K562 (cell line): ENCODE results near the gene HK1. TPM values are rescaled to one million over a fixed set of nuclear protein-coding genes. Genes with fewer than 3 reads are reported as not detected.

Source experiments
- ARID1B ChIP-seq: fragments of 450-650 bp; IDR thresholded peaks from 2 replicates; pipeline ENCODE4 v1.6.1; 2016; ENCODE audit warnings: antibody characterized with exemption, mild to moderate bottlenecking, inconsistent platforms
- CAMTA2 ChIP-seq: fragments of 250-450 bp; sonication (Bioruptor Pico); conservative IDR thresholded peaks from 2 replicates; pipeline ENCODE4 v1.5.1; 2022
- DMBX1 ChIP-seq: fragments of 250-450 bp; sonication (Bioruptor Pico); IDR thresholded peaks from 2 replicates; pipeline ENCODE4 v1.8.0; 2022; ENCODE audit warnings: inconsistent platforms, mild to moderate bottlenecking, moderate library complexity, borderline replicate concordance
- GABPB1 ChIP-seq: sonication (generic); formaldehyde crosslinking; IDR thresholded peaks from 2 replicates; pipeline ENCODE4 v1.8.0; 2022; ENCODE audit warnings: mild to moderate bottlenecking, missing genetic modification reagents
- NEUROD1 ChIP-seq: fragments of 150-350 bp; IDR thresholded peaks from 2 replicates; pipeline ENCODE4 v1.6.1; 2014; ENCODE audit warnings: borderline replicate concordance, low read length, low read depth; ENCODE audit not compliant: partially characterized antibody
- PURB ChIP-seq: sonication (generic); formaldehyde crosslinking; IDR thresholded peaks from 2 replicates; pipeline ENCODE4 v1.9.0; 2021; ENCODE audit warnings: low read depth, mild to moderate bottlenecking, missing genetic modification reagents
- TAF7 ChIP-seq: fragments of 450-650 bp; IDR thresholded peaks from 2 replicates; pipeline ENCODE4 v1.6.1; 2016; ENCODE audit warnings: missing genetic modification characterization, missing compliant biosample characterization
- ZZZ3 ChIP-seq: fragments of 450-650 bp; IDR thresholded peaks from 2 replicates; pipeline ENCODE4 v1.6.1; 2016; ENCODE audit warnings: antibody characterized with exemption, mild to moderate bottlenecking, moderate library complexity
- polyA plus RNA-seq, 8 experiments: library from polyadenylated mRNA; depleted of rRNA in 4 of 8; stranded (reverse) in 5 of 8; unstranded in 3 of 8; fragments of >200 nt; fragmentation: Nextera tagmentation in 2 of 8; fragmentation: Illumina TruSeq in 1 of 8; extraction: Ambion mirVana in 2 of 8; extraction: Trizol in 1 of 8; gene quantifications; 2 replicates each; pipeline versions ENCODE4 v1.2.1 to v1.2.3, GENCODE V29; 2011 to 2014; ENCODE audit warnings: inconsistent platforms in 1 of 8, missing spikeins in 1 of 8
- total RNA-seq, 7 experiments: library from RNA; depleted of rRNA in 6 of 7; stranded (reverse); fragments of >200 nt in 6 of 7; fragmentation: Illumina TruSeq in 2 of 7; extraction: Trizol in 2 of 7; gene quantifications; 2 replicates each; pipeline versions ENCODE4 v1.2.1 to v1.2.3, GENCODE V29; 2011 to 2021; ENCODE audit warnings: low replicate concordance in 1 of 7
- TF ChIP-seq, protein P1 (sequence below): fragments of 200-800 bp; sonication (Bioruptor generic); IDR thresholded peaks from 2 replicates; pipeline ENCODE4 v1.6.1; 2016; ENCODE audit warnings: missing genetic modification characterization, missing compliant biosample characterization
- TF ChIP-seq, protein P2 (sequence below): IDR thresholded peaks from 3 replicates; pipeline ENCODE4 v1.6.1; 2011; ENCODE audit warnings: borderline replicate concordance, mild to moderate bottlenecking, moderate library complexity; ENCODE audit not compliant: insufficient read length; ENCODE audit errors: extremely low read depth
- TF ChIP-seq, protein P3 (sequence below), 2 experiments: fragments of 250-450 bp in 1 of 2; fragments of 450-650 bp in 1 of 2; sonication (Bioruptor Pico) in 1 of 2; IDR thresholded peaks; 2 replicates each; pipeline versions ENCODE4 v1.6.1 to v1.8.0; 2016 to 2021; ENCODE audit warnings: mild to moderate bottlenecking in 2 of 2, moderate library complexity in 2 of 2, missing compliant biosample characterization in 1 of 2, missing genetic modification characterization in 1 of 2
- TF ChIP-seq, protein P4 (sequence below), 2 experiments: fragments of 450-650 bp in 1 of 2; sonication (generic) in 1 of 2; formaldehyde crosslinking; conservative IDR thresholded peaks; 2 replicates each; pipeline versions ENCODE4 v1.4.0 to v1.8.1; 2020 to 2022; ENCODE audit warnings: mild to moderate bottlenecking in 1 of 2, missing genetic modification reagents in 1 of 2
- TF ChIP-seq, protein P5 (sequence below): fragments of 250-450 bp; sonication (Bioruptor Pico); IDR thresholded peaks from 2 replicates; pipeline ENCODE4 v1.8.0; 2022; ENCODE audit warnings: inconsistent platforms, mild to moderate bottlenecking, moderate library complexity, borderline replicate concordance

Gene HK1
- total and polyA plus RNA-seq, 9 of the 15 experiments (the other 6 are each of a cell fraction or from before 2014, with no cell fraction given), result 29.2 to 444 (median 193) TPM

DNA sequence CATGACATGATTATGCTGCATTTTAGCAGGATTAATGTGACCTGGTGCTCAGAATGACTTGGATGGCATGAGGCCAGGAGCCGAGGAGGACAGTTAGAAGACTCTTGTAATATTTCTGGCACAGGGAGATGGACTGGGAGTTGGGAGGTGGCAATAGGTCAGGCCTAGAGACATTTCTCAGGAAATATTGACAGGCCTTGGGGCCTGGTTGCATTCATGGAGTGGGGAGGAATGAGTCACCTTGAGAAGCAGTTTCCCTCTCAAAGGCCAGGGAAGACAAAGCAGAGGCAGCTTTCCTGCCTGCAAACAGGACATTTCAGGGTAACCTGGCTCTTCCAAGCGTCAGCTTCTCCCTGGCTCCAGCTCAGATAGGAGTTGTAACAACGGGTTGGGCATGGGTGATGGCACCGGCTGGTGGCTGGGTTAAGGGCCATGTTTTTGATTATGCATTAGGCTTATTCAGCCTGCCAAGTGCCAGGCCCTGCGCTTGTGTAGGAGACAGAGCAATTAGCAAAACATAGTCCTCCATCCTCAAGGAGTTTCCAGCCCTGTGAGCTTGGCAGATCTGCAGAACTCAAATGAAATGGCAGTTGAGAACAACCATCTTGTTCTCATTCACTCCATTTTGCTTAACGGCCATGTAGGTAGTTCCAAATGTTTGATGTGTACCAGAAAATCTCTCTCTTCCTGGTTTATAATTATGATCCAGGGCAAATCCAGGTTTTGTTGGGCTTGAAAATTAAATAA lies 38.2 kb downstream of the HK1 start (continued):
- TF ChIP-seq, protein P1, sequence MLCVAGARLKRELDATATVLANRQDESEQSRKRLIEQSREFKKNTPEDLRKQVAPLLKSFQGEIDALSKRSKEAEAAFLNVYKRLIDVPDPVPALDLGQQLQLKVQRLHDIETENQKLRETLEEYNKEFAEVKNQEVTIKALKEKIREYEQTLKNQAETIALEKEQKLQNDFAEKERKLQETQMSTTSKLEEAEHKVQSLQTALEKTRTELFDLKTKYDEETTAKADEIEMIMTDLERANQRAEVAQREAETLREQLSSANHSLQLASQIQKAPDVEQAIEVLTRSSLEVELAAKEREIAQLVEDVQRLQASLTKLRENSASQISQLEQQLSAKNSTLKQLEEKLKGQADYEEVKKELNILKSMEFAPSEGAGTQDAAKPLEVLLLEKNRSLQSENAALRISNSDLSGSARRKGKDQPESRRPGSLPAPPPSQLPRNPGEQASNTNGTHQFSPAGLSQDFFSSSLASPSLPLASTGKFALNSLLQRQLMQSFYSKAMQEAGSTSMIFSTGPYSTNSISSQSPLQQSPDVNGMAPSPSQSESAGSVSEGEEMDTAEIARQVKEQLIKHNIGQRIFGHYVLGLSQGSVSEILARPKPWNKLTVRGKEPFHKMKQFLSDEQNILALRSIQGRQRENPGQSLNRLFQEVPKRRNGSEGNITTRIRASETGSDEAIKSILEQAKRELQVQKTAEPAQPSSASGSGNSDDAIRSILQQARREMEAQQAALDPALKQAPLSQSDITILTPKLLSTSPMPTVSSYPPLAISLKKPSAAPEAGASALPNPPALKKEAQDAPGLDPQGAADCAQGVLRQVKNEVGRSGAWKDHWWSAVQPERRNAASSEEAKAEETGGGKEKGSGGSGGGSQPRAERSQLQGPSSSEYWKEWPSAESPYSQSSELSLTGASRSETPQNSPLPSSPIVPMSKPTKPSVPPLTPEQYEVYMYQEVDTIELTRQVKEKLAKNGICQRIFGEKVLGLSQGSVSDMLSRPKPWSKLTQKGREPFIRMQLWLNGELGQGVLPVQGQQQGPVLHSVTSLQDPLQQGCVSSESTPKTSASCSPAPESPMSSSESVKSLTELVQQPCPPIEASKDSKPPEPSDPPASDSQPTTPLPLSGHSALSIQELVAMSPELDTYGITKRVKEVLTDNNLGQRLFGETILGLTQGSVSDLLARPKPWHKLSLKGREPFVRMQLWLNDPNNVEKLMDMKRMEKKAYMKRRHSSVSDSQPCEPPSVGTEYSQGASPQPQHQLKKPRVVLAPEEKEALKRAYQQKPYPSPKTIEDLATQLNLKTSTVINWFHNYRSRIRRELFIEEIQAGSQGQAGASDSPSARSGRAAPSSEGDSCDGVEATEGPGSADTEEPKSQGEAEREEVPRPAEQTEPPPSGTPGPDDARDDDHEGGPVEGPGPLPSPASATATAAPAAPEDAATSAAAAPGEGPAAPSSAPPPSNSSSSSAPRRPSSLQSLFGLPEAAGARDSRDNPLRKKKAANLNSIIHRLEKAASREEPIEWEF (CRISPR knock-in tag), result no peak
- no peak for TF ChIP-seq ARID1B
- no peak for TF ChIP-seq ZZZ3
- TF ChIP-seq, protein P2, sequence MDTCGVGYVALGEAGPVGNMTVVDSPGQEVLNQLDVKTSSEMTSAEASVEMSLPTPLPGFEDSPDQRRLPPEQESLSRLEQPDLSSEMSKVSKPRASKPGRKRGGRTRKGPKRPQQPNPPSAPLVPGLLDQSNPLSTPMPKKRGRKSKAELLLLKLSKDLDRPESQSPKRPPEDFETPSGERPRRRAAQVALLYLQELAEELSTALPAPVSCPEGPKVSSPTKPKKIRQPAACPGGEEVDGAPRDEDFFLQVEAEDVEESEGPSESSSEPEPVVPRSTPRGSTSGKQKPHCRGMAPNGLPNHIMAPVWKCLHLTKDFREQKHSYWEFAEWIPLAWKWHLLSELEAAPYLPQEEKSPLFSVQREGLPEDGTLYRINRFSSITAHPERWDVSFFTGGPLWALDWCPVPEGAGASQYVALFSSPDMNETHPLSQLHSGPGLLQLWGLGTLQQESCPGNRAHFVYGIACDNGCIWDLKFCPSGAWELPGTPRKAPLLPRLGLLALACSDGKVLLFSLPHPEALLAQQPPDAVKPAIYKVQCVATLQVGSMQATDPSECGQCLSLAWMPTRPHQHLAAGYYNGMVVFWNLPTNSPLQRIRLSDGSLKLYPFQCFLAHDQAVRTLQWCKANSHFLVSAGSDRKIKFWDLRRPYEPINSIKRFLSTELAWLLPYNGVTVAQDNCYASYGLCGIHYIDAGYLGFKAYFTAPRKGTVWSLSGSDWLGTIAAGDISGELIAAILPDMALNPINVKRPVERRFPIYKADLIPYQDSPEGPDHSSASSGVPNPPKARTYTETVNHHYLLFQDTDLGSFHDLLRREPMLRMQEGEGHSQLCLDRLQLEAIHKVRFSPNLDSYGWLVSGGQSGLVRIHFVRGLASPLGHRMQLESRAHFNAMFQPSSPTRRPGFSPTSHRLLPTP, result no peak
- TF ChIP-seq NEUROD1, result peak; percentile 2
- TF ChIP-seq, protein P3, sequence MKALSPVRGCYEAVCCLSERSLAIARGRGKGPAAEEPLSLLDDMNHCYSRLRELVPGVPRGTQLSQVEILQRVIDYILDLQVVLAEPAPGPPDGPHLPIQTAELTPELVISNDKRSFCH (CRISPR knock-in tag; IDR thresholded peaks at IDR 0.05), result no peak
- TF ChIP-seq, protein P3 (tag; IDR thresholded peaks at IDR 0.05), result no peak
- TF ChIP-seq, protein P4, sequence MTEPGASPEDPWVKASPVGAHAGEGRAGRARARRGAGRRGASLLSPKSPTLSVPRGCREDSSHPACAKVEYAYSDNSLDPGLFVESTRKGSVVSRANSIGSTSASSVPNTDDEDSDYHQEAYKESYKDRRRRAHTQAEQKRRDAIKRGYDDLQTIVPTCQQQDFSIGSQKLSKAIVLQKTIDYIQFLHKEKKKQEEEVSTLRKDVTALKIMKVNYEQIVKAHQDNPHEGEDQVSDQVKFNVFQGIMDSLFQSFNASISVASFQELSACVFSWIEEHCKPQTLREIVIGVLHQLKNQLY (CRISPR knock-in tag; conservative IDR thresholded peaks at IDR 0.05), result no peak
- TF ChIP-seq PURB (CRISPR knock-in tag), result no peak
- no peak for TF ChIP-seq CAMTA2 (CRISPR knock-in tag)
- no peak for TF ChIP-seq GABPB1
- TF ChIP-seq, protein P5, sequence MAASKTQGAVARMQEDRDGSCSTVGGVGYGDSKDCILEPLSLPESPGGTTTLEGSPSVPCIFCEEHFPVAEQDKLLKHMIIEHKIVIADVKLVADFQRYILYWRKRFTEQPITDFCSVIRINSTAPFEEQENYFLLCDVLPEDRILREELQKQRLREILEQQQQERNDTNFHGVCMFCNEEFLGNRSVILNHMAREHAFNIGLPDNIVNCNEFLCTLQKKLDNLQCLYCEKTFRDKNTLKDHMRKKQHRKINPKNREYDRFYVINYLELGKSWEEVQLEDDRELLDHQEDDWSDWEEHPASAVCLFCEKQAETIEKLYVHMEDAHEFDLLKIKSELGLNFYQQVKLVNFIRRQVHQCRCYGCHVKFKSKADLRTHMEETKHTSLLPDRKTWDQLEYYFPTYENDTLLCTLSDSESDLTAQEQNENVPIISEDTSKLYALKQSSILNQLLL (CRISPR knock-in tag), result no peak
- TF ChIP-seq TAF7 (tag), result no peak
- TF ChIP-seq DMBX1 (CRISPR knock-in tag), result 0 out of 2 replicates have a peak, but pooled peaks have one; percentile 10
